Osteocyte (in vitro differentiated cells): ENCODE data around the gene FOXN3. TPM values are rescaled to one million over a fixed set of nuclear protein-coding genes. Genes with fewer than 3 reads are reported as not detected.

Experiments
- DNase-seq: peaks from one replicate; pipeline ENCODE4 v3.0.0; 2021; ENCODE audit warnings: mixed read lengths; ENCODE audit not compliant: unreplicated experiment; ENCODE audit errors: extremely low spot score
- H3K27ac Mint-ChIP-seq: one replicate; pipeline ENCODE4 v1.8.0; 2021; ENCODE audit warnings: mild to moderate bottlenecking, mixed read lengths; ENCODE audit not compliant: unreplicated experiment
- H3K27me3 Mint-ChIP-seq: one replicate; pipeline ENCODE4 v1.8.0; 2021; ENCODE audit warnings: mixed read lengths; ENCODE audit not compliant: unreplicated experiment
- H3K36me3 Mint-ChIP-seq: one replicate; pipeline ENCODE4 v1.8.0; 2021; ENCODE audit warnings: mixed read lengths; ENCODE audit not compliant: unreplicated experiment
- H3K4me1 Mint-ChIP-seq: one replicate; pipeline ENCODE4 v1.8.0; 2021; ENCODE audit warnings: mixed read lengths; ENCODE audit not compliant: unreplicated experiment
- H3K4me3 Mint-ChIP-seq: one replicate; pipeline ENCODE4 v1.8.0; 2021; ENCODE audit warnings: mild to moderate bottlenecking, moderate library complexity, mixed read lengths; ENCODE audit not compliant: unreplicated experiment
- H3K9me3 Mint-ChIP-seq: one replicate; pipeline ENCODE4 v1.8.0; 2021; ENCODE audit warnings: mixed read lengths; ENCODE audit not compliant: unreplicated experiment
- CTCF ChIP-seq: fragments of 200-600 bp; sonication (generic); IDR thresholded peaks from 2 replicates; pipeline ENCODE4 v1.5.0; 2021; ENCODE audit warnings: antibody characterized with exemption, mild to moderate bottlenecking, moderate library complexity
- total RNA-seq: library from RNA; stranded (reverse); gene quantifications from 2 replicates; pipeline ENCODE4 v1.2.1, GENCODE V29; 2021

The FOXN3 gene
- total RNA-seq, 1 donor from 2014 or later: 120 TPM

GRCh38 chr14:89248411-89249064 lies 168.5 kb downstream of the FOXN3 start:
- Mint-ChIP-seq H3K36me3 (peaks cover 19% of the 10 kb centered on the region), H3K27ac (peak overlapping the region; percentile 43), H3K4me1 (peaks cover 45% of the 10 kb centered on the region), H3K4me3 (no peak overlapping the region), H3K9me3 (no peaks in the 10 kb centered on the region), H3K27me3 (no peaks in the 10 kb centered on the region)
- TF ChIP-seq CTCF: no peak
- no peak for DNase-seq

GRCh38 chr14:89247457-89248122 lies 169.4 kb downstream of the FOXN3 start:
- no peak overlapping the region for H3K4me3 Mint-ChIP-seq
- H3K36me3 Mint-ChIP-seq: peaks cover 14% of the 10 kb centered on the region
- no peaks in the 10 kb centered on the region for H3K9me3 Mint-ChIP-seq
- no peak for TF ChIP-seq CTCF
- H3K27me3 Mint-ChIP-seq: no peaks in the 10 kb centered on the region
- H3K4me1 Mint-ChIP-seq: peaks cover 43% of the 10 kb centered on the region
- H3K27ac Mint-ChIP-seq: no peak overlapping the region
- no peak for DNase-seq

- no peak for DNase-seq
- TF ChIP-seq CTCF: no peak
- Mint-ChIP-seq H3K9me3 (no peaks in the 10 kb centered on the region), H3K36me3 (peaks cover 12% of the 10 kb centered on the region), H3K27ac (no peak overlapping the region), H3K4me1 (peaks cover 55% of the 10 kb centered on the region), H3K4me3 (no peak overlapping the region), H3K27me3 (no peaks in the 10 kb centered on the region)
Observed at GRCh38 chr14:89246290-89246689, 170.7 kb downstream of the FOXN3 start.

GRCh38 chr14:89245802-89246201 lies 171.2 kb downstream of the FOXN3 start:
- Mint-ChIP-seq H3K9me3 (no peaks in the 10 kb centered on the region), H3K27me3 (no peaks in the 10 kb centered on the region), H3K27ac (no peak overlapping the region), H3K4me3 (no peak overlapping the region), H3K4me1 (peaks cover 55% of the 10 kb centered on the region), H3K36me3 (peaks cover 12% of the 10 kb centered on the region)
- TF ChIP-seq CTCF: no peak
- DNase-seq: no peak

GRCh38 chr14:89244720-89245119 lies 172.3 kb downstream of the FOXN3 start:
- Mint-ChIP-seq H3K27me3 (no peaks in the 10 kb centered on the region), H3K36me3 (peaks cover 16% of the 10 kb centered on the region), H3K4me1 (peaks cover 60% of the 10 kb centered on the region), H3K4me3 (no peak overlapping the region), H3K27ac (no peak overlapping the region), H3K9me3 (no peaks in the 10 kb centered on the region)
- DNase-seq: no peak
- TF ChIP-seq CTCF: no peak
